ENCODE data around the gene AFMID. TPM values are rescaled to one million over a fixed set of nuclear protein-coding genes. Genes with fewer than 3 reads are reported as not detected.

The AFMID gene, protein sequence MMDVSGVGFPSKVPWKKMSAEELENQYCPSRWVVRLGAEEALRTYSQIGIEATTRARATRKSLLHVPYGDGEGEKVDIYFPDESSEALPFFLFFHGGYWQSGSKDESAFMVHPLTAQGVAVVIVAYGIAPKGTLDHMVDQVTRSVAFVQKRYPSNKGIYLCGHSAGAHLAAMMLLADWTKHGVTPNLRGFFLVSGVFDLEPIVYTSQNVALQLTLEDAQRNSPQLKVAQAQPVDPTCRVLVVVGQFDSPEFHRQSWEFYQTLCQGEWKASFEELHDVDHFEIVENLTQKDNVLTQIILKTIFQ
- 41.1 and 44.2 TPM in 2 replicates for total RNA-seq

DNA sequence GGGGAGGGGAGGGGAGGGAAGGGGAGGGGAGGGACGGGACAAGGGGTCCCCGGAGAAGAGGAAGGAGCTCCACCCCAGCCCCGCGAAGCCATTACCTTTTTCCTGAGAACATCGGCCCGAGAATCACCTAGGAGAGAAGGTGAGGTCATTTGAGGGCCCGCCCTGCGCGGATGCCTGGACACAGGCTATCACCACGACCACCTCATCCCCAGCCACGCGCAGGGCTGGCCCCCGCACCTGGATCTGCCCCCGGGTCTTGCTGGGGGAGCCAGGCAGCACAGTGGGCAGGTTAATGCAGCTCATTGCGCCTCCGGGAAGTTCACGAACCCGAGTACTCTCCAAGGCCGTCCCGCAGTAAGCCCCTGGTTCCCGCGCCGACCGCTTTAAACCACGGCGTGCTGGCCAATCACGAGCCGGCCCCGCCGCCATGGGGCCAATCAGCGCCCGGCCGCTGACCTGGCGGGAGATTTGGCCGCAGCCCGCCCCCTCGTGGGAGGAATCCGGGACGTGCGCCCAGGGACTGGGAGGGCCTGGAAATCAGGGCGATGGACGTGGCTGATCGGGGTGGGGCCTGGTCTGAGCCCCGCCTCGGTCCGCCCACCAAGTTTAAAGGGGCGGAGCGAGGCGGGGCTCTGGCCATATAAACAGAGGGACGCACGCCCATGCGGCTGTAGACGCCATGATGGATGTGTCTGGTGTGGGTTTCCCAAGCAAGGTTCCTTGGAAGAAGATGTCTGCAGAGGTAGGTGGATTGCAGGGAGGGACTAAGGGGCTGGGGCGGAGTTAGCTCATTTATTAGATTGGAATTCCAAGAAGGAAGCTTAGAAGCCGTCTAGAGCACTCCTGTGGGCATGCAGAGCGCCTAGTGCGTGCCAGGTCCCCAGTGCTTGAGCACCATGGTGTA, at the start of gene AFMID, which contains the start of gene TK1:
Gene AFMID, plus strand, starts transcription at position 671 of the 904 bp plus-strand sequence. Its CDS starts 9 bp downstream, at position 680.
Gene TK1, minus strand, starts transcription at position 361 of the 904 bp plus-strand sequence. Its CDS starts 58 bp downstream, at position 303.

GRCh38 chr17:78168242-78168902, 18.8 kb upstream of the AFMID start, which contains the start of gene SYNGR2:
Gene SYNGR2, plus strand, starts transcription at chr17:78168581. Its CDS starts 36 bp downstream, at chr17:78168617.

DNA sequence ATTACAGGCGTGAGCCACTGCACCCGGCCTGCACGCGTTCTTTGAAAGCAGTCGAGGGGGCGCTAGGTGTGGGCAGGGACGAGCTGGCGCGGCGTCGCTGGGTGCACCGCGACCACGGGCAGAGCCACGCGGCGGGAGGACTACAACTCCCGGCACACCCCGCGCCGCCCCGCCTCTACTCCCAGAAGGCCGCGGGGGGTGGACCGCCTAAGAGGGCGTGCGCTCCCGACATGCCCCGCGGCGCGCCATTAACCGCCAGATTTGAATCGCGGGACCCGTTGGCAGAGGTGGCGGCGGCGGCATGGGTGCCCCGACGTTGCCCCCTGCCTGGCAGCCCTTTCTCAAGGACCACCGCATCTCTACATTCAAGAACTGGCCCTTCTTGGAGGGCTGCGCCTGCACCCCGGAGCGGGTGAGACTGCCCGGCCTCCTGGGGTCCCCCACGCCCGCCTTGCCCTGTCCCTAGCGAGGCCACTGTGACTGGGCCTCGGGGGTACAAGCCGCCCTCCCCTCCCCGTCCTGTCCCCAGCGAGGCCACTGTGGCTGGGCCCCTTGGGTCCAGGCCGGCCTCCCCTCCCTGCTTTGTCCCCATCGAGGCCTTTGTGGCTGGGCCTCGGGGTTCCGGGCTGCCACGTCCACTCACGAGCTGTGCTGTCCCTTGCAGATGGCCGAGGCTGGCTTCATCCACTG, 27.0 kb downstream of the AFMID start, which contains the start of gene BIRC5:
Gene BIRC5, plus strand, starts transcription at position 238 of the 690 bp plus-strand sequence. Its CDS starts 64 bp downstream, at position 302.

DNA sequence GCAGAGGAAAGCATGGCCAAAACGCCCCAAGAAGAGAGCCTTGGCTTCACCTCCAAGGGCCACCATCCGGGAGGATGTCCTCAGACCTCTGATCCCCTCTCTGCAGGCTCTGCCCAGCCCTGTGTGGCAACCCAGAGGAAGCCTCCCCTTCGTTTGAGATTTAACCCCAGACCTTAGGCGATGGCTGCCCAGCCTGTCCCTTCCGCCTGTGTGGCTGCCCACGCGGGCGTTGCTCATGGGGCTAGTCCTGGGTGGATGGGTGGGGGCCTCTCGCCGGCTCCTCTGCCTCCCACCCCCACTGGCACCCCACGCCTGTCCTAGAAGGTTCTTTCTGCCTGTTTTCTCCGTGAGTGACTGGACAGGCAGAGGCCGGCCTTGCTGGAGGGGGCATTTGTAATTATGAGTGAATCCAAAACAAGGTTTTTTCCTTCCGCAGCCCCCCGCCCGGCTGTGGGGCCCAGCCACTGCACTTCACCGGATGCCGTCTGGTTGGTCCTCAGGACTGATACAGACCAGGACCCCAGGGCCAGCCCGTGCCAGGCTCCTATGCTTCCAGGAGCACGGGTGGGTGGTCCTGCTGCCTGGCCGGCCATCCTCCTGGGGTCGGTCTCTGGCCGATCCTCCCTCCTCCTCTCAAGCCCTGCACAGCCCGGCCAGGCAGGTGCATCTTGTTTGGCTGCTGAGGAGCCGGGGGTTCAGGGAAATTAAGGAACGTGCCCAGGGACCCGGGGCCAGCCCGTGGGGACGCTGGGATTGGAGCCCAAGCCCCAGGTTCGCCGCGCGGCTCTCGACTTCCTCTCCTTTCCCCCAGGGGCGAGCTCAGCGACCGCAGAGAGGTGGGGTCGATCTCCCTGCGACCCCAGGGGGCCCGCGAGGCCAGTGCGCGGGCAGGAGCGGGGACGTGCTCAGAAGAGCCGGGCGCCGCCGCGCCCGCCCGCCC, 44.1 kb downstream of the AFMID start, which contains the start of gene TMEM235:
Gene TMEM235, plus strand, starts transcription at position 636 of the 940 bp plus-strand sequence. CDS start 393 bp downstream, outside the sequence.

Other genes starting within 250 kb of the AFMID start
- 5.2 and 7.1 TPM in 2 replicates for gene TNRC6C, start 228.7 kb upstream of the AFMID start, total RNA-seq
- 2.2 and 3.0 TPM in 2 replicates for gene TMC6, start 58.6 kb upstream of the AFMID start, total RNA-seq
- gene TMC8, start 56.6 kb upstream of the AFMID start, total RNA-seq, result not detected in 2 replicates
- gene C17orf99, start 41.0 kb upstream of the AFMID start, total RNA-seq, result not detected in 2 replicates
- 2.0 and 2.5 TPM in 2 replicates for gene SYNGR2, start 18.8 kb upstream of the AFMID start, total RNA-seq
- 5.9 and 7.7 TPM in 2 replicates for gene TK1, start 310 bp upstream of the AFMID start, total RNA-seq
- 4.2 and 10.3 TPM in 2 replicates for gene BIRC5, start 26.9 kb downstream of the AFMID start, total RNA-seq
- not detected in 2 replicates for gene TMEM235, start 44.3 kb downstream of the AFMID start, total RNA-seq
- 61.5 and 66.8 TPM in 2 replicates for gene SOCS3, start 172.7 kb downstream of the AFMID start, total RNA-seq
- 15.8 and 23.6 TPM in 2 replicates for gene PGS1, start 191.3 kb downstream of the AFMID start, total RNA-seq

All from cardiac ventricle fibroblast (primary cell).